HL-60 (cell line): ENCODE results near the gene ENTPD1.
A peak's percentile ranks its signal among the peaks of the same experiment; 100 is the strongest.

ENCODE experiments used
- DNase-seq, 2 experiments: peaks; one replicate each; pipeline ENCODE4 v3.0.0-alpha.2; 2010 to 2020; ENCODE audit warnings: low read depth in 1 of 2, low spot score in 1 of 2
- H3K27ac ChIP-seq: fragments of 250-450 bp; sonication (Bioruptor Pico); replicated peaks from 2 replicates; pipeline ENCODE4 v1.5.1; 2020; ENCODE audit warnings: mild to moderate bottlenecking, moderate library complexity
- H3K27me3 ChIP-seq: fragments of 250-450 bp; sonication (Bioruptor Pico); 2 replicates; pipeline ENCODE4 v1.5.1; 2021; ENCODE audit warnings: mild to moderate bottlenecking, moderate library complexity; ENCODE audit not compliant: insufficient read depth, poor library complexity, severe bottlenecking
- H3K4me3 ChIP-seq: replicated peaks from 2 replicates; pipeline ENCODE4 v1.5.1; 2011; ENCODE audit warnings: mild to moderate bottlenecking, control low read depth, low read length; ENCODE audit not compliant: insufficient read depth
- GABPA ChIP-seq: IDR thresholded peaks from 2 replicates; pipeline ENCODE4 v1.6.1; 2012; ENCODE audit warnings: low read depth
- POLR2AphosphoS5 ChIP-seq: IDR thresholded peaks from 2 replicates; pipeline ENCODE4 v1.6.1; 2012; ENCODE audit warnings: low read depth
- SPI1 ChIP-seq: IDR thresholded peaks from 2 replicates; pipeline ENCODE4 v1.6.1; 2012; ENCODE audit warnings: low read depth, mild to moderate bottlenecking, borderline replicate concordance
- TF ChIP-seq, protein P1 (sequence below): IDR thresholded peaks from 2 replicates; pipeline ENCODE4 v1.6.1; 2012; ENCODE audit warnings: low read depth; ENCODE audit not compliant: insufficient replicate concordance
- TF ChIP-seq, protein P2 (sequence below): IDR thresholded peaks from one replicate; pipeline ENCODE4 v1.5.1; 2011; ENCODE audit warnings: low read length, control low read depth, inconsistent platforms; ENCODE audit not compliant: insufficient read depth

ENTPD1 gene

DNA sequence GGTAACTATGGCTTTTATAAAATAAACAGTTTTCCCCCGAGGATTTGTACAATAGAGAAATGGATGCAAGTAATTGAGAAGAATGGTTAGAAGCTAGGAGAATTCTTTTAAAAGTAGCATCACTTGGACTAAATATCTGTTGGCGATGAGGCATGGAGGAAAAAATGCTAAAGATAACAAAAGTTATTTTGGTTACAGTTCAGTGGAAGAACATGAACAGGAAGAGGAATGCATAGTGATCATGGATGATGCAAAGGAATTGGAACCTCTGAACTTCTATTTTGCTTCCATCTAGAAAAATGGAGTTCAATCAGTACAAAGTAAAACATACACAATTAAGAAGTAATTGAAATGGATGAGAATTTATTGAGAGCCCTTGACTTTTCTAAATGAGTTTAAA lies 32.9 kb downstream of the ENTPD1 start:
- no peaks in the 10 kb centered on the region for H3K27me3 ChIP-seq
- no peak for DNase-seq
- no peak overlapping the region for H3K27ac ChIP-seq
- TF ChIP-seq, protein P1, sequence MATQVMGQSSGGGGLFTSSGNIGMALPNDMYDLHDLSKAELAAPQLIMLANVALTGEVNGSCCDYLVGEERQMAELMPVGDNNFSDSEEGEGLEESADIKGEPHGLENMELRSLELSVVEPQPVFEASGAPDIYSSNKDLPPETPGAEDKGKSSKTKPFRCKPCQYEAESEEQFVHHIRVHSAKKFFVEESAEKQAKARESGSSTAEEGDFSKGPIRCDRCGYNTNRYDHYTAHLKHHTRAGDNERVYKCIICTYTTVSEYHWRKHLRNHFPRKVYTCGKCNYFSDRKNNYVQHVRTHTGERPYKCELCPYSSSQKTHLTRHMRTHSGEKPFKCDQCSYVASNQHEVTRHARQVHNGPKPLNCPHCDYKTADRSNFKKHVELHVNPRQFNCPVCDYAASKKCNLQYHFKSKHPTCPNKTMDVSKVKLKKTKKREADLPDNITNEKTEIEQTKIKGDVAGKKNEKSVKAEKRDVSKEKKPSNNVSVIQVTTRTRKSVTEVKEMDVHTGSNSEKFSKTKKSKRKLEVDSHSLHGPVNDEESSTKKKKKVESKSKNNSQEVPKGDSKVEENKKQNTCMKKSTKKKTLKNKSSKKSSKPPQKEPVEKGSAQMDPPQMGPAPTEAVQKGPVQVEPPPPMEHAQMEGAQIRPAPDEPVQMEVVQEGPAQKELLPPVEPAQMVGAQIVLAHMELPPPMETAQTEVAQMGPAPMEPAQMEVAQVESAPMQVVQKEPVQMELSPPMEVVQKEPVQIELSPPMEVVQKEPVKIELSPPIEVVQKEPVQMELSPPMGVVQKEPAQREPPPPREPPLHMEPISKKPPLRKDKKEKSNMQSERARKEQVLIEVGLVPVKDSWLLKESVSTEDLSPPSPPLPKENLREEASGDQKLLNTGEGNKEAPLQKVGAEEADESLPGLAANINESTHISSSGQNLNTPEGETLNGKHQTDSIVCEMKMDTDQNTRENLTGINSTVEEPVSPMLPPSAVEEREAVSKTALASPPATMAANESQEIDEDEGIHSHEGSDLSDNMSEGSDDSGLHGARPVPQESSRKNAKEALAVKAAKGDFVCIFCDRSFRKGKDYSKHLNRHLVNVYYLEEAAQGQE: no peak
- TF ChIP-seq SPI1 (no peak), GABPA (no peak), POLR2AphosphoS5 (no peak)
- TF ChIP-seq, protein P2, sequence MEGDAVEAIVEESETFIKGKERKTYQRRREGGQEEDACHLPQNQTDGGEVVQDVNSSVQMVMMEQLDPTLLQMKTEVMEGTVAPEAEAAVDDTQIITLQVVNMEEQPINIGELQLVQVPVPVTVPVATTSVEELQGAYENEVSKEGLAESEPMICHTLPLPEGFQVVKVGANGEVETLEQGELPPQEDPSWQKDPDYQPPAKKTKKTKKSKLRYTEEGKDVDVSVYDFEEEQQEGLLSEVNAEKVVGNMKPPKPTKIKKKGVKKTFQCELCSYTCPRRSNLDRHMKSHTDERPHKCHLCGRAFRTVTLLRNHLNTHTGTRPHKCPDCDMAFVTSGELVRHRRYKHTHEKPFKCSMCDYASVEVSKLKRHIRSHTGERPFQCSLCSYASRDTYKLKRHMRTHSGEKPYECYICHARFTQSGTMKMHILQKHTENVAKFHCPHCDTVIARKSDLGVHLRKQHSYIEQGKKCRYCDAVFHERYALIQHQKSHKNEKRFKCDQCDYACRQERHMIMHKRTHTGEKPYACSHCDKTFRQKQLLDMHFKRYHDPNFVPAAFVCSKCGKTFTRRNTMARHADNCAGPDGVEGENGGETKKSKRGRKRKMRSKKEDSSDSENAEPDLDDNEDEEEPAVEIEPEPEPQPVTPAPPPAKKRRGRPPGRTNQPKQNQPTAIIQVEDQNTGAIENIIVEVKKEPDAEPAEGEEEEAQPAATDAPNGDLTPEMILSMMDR: no peak
- no peak overlapping the region for H3K4me3 ChIP-seq

DNA sequence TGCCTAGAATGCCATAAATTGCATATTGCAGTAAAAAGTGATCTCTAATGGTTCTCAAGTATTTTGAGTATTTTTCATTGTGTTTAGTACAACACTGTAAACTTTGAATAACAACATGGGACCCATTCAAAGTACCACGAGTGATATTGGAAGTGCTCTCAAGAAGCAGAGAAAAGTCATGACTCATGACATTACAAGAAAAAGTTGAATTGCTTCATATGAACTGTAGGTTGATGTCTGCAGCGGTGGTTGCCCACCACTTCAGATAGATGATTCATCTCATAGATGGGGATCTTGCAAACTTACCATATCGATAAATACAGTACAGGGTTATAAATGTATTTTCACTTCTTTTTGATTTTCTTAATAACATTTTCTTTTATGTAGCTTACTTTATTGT lies 33.9 kb downstream of the ENTPD1 start:
- TF ChIP-seq, protein P1: no peak
- TF ChIP-seq GABPA (no peak), POLR2AphosphoS5 (no peak), SPI1 (no peak)
- TF ChIP-seq, protein P2: no peak
- no peak overlapping the region for H3K4me3 ChIP-seq
- H3K27me3 ChIP-seq: no peaks in the 10 kb centered on the region
- no peak overlapping the region; the same call in 1 of the 2 replicates for H3K27ac ChIP-seq
- DNase-seq: peak; percentile 13 to 75

DNA sequence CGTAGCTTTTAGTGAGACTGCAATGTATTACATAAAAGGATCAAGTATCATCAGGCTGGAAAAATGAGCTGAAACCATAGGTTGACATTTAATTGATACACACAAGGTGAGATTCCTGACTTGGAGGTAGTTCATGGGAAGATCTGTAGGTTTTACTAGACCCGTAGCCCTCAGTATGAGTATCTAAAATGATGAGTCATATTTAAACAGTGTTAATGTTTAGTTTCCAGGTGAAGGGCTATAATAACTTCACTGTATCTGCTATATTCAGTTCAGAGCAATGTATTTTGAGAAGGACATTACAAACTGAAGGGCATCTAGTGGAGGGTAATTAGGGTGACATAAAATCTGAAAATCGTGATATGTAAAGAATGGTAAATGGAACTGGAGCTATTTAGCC lies 35.0 kb downstream of the ENTPD1 start:
- DNase-seq: no peak
- no peaks in the 10 kb centered on the region for H3K27me3 ChIP-seq
- no peak for TF ChIP-seq GABPA
- TF ChIP-seq POLR2AphosphoS5: no peak
- TF ChIP-seq, protein P1: no peak
- no peak overlapping the region for H3K4me3 ChIP-seq
- H3K27ac ChIP-seq: no peak overlapping the region; the same call in 1 of the 2 replicates
